ENCODE data around the gene SNAPC5. TPM values are rescaled to one million over a fixed set of nuclear protein-coding genes. Genes with fewer than 3 reads are reported as not detected.

SNAPC5 gene
- total RNA-seq (2022; extraction: Qiagen RNA extraction; ENCODE audit: low read depth), result 42.3 to 61.5 TPM (median 48.0 TPM) in 5 replicates

GRCh38 chr15:66497502-66498455 is at the start of gene SNAPC5:
TSS of gene SNAPC5 (minus strand) at chr15:66497762. CDS start at chr15:66497731, 31 bp downstream.

GRCh38 chr15:66504563-66505429 is 7.2 kb upstream of the SNAPC5 start, which contains the start of the genes RPL4 and ZWILCH:
TSS of gene RPL4 (minus strand) at chr15:66504855. CDS start at chr15:66504790, 65 bp downstream.
TSS of gene ZWILCH (plus strand) at chr15:66505326. CDS start at chr15:66505339, 13 bp downstream.

Other genes with a start within 250 kb of the SNAPC5 start
- gene MEGF11, start 244.0 kb downstream of the SNAPC5 start, total RNA-seq (2022; extraction: Qiagen RNA extraction; ENCODE audit: low read depth), result 0.18 to 0.86 TPM (median 0.44 TPM) in 5 replicates
- gene DIS3L, start 204.2 kb downstream of the SNAPC5 start, total RNA-seq (2022; extraction: Qiagen RNA extraction; ENCODE audit: low read depth), result 30.3 to 36.4 TPM (median 34.4 TPM) in 5 replicates
- gene TIPIN, start 141.1 kb downstream of the SNAPC5 start, total RNA-seq (2022; extraction: Qiagen RNA extraction; ENCODE audit: low read depth), result 19.5 to 45.2 TPM (median 23.0 TPM) in 5 replicates
- 77.9 to 120 TPM (median 113 TPM) in 5 replicates for gene MAP2K1, start 110.8 kb downstream of the SNAPC5 start, total RNA-seq (2022; extraction: Qiagen RNA extraction; ENCODE audit: low read depth)
- gene RPL4, start 7.1 kb upstream of the SNAPC5 start, total RNA-seq (2022; extraction: Qiagen RNA extraction; ENCODE audit: low read depth), result 5,293 to 5,653 TPM (median 5,434 TPM) in 5 replicates
- 30.2 to 42.8 TPM (median 38.8 TPM) in 5 replicates for gene ZWILCH, start 7.6 kb upstream of the SNAPC5 start, total RNA-seq (2022; extraction: Qiagen RNA extraction; ENCODE audit: low read depth)
- not detected in 5 replicates for gene LCTL, start 68.2 kb upstream of the SNAPC5 start, total RNA-seq (2022; extraction: Qiagen RNA extraction; ENCODE audit: low read depth)
- gene SMAD6, start 204.5 kb upstream of the SNAPC5 start, total RNA-seq (2022; extraction: Qiagen RNA extraction; ENCODE audit: low read depth), result 15.1 to 29.1 TPM (median 25.0 TPM) in 5 replicates